Stimulated activated CD4-positive, alpha-beta T cell treated with anti-CD3 and anti-CD28 coated beads, Interleukin-1b, Interleukin-23, amount 100 ng/mL, for 48 hours (primary cell): ENCODE measurements around the gene HOXB6.
A peak's percentile ranks its signal among the peaks of the same experiment; 100 is the strongest.

Experiments used
- DNase-seq: peaks from one replicate; pipeline ENCODE4 v3.0.0-alpha.2; 2020

Gene HOXB6

DNA sequence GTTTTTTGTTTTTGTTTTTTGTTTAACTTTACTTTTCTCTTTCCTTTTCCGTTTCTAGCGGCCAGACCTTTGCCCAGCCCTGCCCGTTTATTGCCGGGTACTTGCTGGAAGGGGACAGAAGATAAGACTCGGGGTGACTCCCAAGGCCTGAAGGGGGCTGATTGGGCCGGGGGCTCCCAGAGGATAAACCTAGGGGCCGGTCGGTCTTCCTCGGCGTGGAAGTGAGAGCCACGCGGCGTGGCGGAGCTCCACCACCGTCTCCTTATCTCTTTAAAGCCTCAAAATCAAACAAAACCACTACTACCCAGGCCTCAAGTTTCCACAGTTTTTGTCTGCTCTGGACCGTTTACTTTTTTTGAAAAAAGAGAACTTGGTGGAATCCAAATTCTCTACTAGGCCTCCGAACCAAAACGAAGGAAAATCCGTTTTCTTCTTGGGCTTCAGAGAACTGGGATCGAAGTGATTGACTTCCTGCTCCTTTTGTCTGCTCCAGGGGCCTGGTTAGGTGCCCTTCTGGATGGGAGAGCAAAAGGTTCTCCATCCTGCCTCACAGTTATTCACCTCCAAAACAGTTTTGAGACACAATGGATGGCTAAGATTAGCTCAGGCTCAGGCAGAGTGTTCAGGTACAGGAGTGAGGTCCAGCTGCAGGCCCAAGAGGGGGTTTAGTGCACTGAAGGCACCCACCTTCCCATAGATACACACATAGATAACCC lies 29.9 kb upstream of the HOXB6 start:
- no peak for DNase-seq

DNA sequence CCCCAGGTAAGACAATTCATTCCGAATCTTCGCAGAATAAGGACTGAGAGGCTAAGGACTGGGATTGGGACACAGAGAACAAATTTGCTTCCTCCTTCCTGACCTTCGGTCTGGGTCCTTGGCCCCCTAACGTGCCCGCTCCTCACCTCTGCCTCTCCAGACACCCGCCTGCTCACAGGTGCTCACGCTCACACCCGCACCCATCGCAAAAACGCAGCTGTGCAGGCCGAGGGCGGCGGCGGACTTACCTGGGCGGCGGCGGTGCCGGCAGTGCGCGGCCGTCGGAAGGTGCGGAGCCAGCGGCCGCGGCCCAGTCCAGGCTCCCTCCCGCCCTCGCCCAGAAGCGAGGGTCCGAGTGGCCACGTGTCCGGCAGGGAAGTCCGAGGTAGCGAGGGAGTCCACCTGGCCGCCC lies 28.5 kb upstream of the HOXB6 start:
- no peak for DNase-seq

DNA sequence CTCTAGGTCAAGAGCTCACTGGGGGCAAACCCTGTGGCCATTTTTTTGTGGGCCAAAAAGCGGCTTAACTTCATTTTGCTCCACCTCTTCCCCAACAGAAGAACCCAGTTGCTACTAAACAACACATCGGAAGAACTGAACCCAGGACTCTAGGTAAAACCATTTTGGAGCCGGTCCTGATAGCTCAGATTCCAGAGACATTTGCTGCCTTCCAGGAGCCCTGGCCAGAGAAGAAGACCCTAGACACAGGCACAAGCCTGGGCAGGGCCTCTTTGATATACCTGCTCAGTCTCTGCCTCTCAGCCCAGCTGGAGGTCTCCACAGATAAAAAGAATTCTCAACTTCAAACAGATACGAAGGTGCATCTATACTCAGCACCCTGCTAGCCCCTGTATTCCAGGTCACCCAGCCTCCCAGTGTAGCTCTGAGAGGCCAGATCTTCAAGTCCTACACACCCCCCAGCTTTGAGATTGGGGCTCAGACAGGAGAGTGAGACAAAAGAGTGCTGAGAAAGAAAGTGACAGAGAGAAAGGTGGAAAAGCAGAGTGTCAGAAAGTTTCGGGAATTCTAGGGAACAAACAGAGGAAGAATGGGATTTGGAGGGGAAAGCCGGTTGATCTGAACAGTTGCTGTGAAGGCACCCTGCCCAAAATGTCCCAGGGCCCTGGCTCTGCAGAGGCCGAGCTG lies 27.9 kb upstream of the HOXB6 start:
- DNase-seq, result no peak

DNA sequence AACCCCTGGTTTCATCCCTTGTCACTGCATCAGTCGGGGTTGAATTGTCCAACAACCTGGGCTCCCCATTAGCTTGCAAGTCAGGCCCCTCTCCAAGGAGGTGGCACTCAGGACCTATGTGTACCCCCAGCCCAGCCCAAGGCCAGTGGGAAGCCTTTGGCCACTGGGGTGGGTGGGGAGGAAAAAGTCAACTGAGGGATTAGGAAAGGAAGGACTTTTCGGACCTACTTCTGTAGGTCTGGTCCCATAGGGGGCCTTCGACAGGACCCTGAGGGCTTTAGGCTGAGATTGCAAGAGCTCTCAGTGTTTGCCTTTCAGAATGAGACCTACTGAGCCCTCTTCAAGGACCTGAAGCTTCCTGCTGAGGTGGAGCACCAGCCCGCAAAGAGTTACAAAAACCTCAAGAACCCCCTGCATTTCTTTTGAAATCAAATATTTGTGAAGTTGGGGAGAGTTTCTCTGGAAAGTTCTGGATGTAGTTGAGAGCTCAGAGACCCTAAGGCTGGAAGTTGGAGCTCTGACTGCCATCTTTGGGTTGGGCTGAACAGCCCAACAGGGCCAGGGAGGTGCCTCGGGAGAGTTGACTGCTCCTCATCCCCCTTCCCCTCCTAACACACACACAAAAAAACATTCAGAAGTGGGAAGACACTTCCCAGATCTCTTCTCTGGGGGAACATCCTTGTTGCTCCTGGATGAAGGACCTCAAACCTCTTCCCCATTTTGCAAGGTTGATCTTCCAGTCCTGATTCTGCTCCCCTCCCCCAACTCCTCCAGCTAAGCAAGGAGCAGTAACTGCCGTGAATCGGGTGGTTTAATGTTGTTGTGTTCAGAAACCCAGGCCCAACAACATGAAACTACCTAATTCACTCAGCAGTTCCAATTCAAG lies 27.1 kb upstream of the HOXB6 start:
- no peak for DNase-seq

DNA sequence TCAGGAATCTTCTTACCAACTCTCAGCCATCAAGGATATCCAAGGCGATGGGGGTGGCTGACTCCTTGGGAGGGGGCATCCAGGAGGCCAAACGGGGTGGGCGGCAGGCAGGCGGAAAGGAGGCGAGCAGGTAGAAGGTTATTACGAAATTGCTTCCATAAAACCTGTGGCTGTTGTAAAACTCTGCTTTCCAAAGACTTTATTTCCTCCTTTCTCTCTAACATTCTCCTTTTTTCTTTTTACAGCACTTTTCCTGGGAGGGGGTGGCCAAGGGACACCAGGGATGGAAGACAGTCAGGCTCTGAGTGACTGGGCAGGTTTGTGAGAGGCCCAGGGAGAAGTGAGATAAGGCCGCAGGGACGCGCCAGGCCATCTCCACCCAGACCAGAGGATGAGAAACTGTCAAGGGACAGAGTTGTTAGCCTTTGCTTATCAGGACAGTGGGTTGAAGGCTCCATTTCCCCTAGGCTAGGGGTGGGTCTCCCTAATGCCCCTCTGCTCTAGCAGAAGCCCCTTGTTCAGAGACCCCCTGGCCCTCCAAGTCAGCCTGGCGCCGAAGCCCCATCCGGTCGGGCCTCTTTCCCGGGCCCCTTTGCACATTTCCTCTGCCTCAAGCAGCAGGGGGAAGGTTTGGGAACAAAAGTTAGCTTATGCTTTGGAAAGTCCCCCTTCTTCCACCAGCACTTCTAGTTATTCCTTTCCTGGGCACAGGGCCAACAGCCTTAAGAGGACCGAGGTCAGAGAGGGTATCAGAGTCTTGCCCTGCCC lies 26.3 kb upstream of the HOXB6 start:
- DNase-seq, result no peak

DNA sequence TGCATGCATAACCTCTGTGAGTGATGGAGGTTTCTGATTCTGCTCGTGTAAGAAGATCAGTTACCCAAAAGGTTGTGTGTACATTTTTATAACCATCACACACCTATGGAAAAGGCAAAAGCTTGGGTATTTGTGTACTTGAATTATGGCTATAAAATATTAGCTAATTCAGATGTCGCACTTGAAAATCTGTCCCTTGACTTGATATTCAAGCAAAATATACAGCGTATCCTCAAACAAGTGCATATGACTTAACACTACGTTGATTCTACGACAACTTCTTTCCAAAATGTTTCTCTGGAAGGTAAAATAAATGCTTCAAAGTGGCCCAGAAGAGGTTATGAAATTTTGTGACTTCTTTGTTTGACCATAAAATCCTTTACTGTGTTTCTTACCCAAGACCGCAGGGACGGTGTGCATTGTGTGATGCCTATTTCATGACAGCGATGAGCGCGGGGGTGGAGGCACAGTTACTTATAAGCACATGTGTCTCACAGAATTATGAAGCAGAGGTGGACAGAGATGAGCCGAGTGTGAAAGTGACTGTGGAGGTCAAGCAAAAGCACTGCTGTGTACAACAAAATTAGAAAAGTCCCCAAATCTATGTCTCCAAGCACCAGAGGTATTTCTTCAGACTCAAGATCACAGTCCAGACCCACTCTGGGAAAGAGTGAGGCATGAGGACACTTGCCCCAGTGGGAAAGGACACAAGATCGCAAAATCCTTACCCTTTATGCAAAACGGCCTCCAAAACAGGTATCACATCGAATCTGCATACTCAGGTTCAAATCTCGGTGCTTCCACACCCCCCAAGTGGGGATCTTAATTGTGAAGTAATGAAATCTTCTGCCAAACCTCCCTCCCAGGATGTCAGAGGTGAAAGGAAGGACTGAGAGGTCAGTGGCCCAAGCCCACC lies 25.5 kb upstream of the HOXB6 start:
- DNase-seq, result no peak

DNA sequence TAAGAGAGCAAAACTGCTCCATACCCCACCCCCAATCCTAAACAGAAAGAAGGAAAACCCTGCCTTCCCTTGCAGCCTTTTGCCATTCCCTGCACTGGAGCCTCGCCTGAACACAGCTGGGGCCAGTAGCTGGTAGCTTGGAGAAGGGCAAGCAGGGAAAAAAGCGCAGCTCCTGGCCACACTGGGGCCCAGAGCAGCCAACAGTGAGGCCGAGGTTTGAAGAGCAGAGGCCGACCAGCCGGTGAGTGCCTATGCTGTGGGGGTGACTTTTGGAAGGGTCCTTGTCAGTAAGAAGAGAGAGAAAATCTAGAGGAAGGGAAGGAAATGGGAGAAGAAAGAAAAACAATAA lies 24.6 kb upstream of the HOXB6 start:
- DNase-seq, result no peak

DNA sequence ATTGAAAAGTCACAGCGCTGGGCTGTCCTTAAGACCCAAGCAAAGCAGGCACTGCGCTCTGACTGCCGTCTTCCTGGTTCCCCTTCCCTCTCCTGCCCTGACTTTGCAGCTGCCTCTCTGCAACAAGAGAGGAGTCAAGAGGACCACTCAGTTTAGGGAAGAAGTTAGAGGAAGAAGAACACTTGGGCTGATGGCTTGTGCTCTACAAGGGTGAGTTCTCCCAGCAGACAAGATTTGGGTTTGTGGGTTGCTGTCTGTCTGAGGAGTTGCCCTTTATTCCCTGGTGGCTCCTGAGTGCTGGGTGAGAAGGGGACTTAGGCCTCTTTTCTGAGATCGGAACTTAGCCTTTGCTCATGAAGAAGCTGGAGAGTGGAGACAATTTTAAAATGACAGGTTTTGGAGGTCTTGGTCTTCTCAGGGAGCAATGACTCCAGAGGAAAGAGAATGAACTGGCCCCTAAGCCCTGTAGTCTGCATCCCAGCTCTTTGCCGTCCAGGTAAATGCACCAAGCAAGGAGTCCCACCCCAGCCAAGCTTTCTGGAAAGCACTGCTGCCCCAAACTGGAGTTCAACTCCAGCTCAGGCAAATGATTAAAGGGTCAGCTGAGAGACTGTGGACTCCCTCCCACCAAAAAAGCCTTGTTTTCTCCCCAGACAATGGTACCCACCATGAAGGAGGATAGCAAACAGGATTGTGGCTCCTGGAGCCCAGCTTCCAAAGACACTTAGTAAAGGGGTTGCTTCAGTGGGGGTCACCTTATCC lies 24.0 kb upstream of the HOXB6 start:
- no peak for DNase-seq

DNA sequence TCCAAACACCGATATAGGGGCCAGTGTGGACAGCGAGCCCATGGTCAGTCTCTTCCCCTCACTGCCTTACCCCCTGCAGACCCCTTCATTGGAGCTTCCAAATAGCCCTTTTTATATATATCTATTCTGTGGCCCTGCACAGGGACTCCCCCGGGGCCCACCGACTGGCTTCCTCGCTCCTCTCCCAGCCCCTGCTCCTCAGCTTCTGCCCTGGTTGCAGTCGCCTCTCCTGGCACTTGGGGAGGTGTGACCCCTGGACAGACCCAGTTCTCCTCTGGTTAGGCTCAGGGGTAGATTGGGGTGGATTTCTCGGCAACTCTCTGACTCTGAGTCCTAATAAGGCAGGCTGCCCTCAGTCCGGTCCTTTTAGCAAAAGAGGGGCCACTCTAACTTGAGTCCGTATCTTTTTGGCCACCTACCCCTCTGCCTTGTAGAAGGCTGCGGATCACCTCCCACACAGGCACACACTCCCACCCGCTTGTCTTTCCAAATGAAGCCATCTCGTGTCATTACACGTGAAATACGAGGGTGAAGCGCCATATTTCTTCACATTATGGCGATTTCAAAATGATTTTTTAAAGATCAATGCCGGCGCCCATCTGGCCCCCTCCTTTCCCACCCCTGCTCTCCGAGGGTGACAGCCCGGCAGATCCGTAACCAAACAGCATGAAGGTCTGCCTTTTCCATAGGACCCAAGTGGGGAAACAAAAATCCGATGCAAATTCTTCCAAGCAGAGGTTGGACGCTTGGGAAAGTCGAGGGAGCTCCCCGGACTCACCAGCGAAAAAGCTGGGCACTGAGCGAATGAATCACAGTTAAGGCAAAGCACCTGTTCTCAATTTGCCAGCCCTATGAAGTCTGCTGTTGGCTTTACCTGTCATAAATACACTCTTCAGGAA lies 23.1 kb upstream of the HOXB6 start:
- DNase-seq, result no peak

DNA sequence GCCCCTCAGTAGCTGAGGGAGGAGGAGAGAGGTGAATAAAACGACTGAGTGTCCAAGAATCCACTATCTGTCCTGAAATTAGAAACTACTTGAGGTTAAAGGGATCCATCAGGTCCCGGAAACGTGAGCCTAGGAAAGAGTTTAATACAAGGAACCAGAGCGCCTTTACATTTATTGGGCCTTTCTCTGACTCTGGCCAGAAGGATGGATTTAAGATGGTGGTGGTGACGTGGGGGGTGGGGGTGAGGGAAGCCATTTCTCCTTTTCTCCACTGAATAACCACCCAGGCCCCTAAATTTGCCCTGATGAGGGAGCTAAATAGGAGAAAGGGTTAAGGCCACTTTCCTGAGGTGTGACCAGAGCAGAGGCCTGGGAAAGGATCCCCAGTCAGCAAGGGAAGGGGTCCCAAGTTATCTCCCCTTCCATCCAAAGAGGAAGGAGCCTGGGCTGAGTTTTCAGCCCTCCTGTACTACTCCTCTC lies 22.4 kb upstream of the HOXB6 start:
- no peak for DNase-seq

DNA sequence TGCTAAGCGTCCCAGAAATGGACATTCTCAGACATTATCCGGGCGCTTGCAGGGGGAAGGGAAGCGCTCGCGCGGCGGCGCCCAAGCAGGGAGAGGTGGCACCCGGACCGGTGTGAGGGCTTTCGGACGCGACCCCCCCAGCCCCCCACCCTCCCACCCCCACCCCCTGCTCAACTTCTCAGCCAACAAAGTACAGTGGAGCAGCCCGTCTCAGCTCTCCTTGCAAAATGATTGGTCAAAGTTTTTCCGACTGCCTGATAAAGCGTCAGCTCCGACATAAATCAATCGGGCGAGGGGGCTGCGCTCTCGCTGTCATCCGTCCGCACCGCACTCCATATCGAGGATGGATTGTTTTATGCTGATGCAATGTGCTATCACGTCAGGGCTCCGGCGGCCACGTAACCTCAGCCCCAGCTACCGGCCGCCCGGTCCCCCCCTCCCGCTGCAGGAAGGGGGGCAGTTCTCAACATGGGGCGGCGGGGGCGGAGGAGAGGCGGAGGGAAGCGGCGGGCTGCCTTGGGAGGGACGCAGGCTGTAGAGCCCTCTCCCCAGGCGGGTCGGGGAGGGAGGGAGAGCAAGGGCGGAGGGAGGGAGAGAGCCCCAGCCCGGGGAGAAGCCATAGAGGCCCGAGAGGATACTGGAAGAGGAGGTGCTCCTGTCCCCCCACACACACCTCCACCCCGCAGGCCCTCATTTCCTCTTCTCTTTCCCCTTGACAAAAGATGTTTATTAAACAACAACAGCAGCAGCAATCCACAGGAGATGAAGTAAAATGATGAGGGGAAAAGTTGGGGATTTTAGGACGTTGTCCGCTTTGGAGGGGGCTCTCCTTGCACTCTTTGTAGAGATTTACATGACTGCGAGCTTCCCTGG lies 21.7 kb upstream of the HOXB6 start, which contains the start of gene HOXB9:
HOXB9 (minus strand) TSS at position 114 of the 873 bp plus-strand sequence; CDS start at position 25, 89 bp downstream.
- DNase-seq, result peak; percentile 47

DNA sequence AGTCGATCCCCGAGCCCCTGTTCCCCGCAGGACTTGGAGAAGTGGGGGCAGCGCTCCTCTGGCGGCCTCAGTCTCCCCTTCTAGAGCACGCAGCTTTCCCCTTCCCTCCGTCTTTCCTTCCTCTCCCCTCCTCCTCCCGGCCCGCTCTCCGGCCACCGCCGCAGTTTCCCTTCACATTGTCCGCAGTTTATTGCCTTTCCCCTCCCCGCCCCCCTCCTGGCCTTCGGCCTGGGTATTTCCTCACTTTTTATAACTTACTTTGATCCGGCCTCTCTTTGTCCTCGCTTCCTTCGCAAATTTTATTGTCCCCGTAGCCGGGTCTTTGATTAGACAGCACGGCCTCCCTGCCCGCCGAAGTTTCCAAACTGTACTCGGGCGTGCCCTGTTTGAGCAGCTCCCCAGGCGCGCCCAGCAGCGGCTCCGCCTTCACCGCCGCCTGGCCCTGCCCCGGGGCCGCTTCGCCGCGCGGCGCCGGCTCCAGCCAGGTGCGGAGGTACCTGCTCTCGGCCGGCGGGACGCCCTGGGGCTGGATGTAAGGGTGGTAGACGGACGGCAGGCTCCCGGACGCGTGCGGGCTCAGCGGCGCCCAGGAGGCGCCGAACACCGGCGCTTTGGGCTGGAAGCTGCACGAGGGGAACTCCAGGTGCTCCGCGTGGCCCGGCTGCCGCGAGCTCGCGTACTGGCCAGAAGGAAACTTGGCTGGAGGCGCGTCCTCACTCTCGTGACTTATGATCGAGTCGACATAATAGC lies 20.9 kb upstream of the HOXB6 start:
- no peak for DNase-seq

DNA sequence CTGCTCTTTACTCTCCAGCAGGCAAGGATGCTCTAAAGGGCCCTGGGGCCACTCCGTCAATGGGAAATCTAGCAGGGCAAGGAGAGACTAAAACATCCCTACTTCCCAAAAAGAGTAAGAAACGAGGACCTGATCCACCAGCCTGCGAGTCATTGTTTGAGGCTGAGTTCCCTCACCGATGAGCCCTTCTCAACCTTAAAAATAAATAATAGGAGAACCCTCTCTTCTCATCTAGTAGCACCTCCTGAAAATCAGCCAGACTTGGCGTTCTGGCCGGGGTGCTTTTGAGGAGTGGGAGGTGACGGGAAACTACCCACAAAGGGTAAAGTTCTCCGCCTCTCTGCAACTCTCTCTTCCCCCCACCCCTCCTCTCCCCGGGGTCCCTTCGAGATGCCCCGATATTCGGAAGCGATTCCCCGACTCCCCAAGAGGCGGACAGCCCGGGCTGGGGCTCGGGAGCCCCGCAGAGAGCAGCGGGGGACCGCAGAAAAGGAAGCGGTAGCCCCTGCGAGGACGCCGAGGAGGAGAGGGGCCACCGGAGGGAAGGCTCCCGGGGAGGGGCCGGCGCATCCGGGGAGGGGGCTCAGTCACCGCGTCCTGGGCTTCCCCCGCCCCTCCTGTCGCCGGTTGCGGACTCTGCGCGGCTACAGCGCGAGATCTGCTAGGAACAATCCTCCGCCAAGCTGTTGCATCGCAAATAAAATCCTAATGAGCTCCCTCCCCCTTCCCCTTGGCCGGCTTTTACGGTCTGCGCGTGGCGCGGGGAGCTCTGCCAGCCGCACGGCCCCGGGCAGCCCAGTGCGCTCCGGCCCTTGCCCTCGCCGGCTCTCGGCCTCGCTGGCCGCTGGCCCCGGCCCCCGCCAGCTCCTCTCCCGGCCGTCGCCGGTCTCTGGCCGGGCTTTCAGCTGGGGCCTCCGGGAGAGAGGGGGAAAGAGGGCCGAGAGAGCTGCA lies 20.0 kb upstream of the HOXB6 start:
- no peak for DNase-seq

DNA sequence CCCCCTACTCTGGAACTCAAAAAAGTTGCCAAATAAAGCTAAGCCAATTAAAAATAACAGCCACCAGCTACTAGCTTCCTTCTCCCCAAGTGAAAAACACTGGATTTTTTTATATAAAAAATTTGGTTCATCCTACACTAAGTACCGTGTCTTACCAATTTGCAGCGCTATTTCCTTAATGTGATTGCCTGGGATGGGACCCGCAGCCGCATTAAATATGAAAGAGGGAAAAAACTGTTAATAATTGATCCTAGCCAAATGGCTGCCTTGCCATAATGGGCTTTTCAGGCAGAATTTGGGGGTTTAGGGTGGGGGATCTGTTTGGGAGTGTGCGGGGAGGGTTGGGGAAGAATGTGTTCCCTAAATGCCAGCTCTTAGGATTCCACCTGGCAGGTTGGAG lies 19.3 kb upstream of the HOXB6 start:
- no peak for DNase-seq

DNA sequence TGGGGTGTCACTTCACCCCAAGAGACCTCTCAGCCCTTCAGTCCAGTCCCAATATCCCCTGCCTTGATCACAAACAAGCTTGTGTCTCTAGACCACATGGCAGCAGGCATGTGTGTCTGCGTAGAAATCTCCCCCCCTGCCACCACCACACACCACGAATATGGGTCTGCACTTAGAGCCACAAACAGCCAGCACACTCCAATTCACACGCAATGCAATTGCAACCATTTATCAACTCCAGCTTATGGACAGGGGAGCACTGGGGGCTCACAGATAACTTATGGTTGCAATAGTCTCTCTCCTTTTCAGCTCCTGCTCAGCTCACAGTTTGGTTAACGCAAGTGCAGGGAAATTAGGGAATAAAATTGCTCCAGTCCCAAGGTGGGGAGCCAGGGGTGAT lies 18.8 kb upstream of the HOXB6 start:
- DNase-seq, result no peak

DNA sequence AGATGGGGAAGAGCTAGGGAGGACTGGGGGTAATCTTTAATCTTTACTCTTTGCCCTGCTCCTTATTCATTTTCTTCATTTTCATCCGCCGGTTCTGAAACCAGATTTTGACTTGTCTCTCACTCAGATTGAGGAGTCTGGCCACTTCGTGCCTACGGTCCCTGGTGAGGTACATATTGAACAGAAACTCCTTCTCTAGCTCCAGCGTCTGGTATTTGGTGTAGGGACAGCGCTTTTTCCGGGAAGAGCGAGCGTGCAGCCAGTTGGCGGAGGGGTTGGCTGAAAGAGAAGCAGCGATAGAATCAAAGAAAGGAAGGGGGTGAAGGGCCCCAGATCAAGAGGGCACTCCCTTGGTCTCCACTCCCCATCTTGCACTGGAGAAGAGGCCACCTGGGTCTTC lies 18.1 kb upstream of the HOXB6 start:
- DNase-seq, result no peak
